Renal cortex interstitium (tissue), 11 donors: ENCODE measurements around the gene TNFAIP3. TPM values are rescaled to one million over a fixed set of nuclear protein-coding genes. Genes with fewer than 3 reads are reported as not detected.
"Not testable (repeated sequence)": the region's sequence is repeated elsewhere in the genome, so short reads cannot be mapped to it uniquely, and the experiment has no call there.

ENCODE experiments used
- DNase-seq, 11 donors: peaks; one replicate each; pipeline ENCODE4 v3.0.0-alpha.2; 2013; ENCODE audit warnings: low read depth in 9 of 11, low spot score in 4 of 11; ENCODE audit errors: extremely low read depth in 1 of 11
- polyA plus RNA-seq, 3 donors: library from polyadenylated mRNA; unstranded; fragments of 120-200 nt; gene quantifications; one replicate each; pipeline ENCODE4 v1.2.1, GENCODE V29; 2013; ENCODE audit not compliant: insufficient read length in 3 of 3

Gene TNFAIP3
- polyA plus RNA-seq, 3 donors = 7.7 to 11.3 (median 7.9) TPM

- DNase-seq = no peak
Measured at GRCh38 chr6:137839076-137839475, 28.0 kb upstream of the TNFAIP3 start.

GRCh38 chr6:137840252-137840651 is 26.8 kb upstream of the TNFAIP3 start:
- DNase-seq = no peak

- no peak for DNase-seq
Measured at GRCh38 chr6:137843211-137843610, 23.8 kb upstream of the TNFAIP3 start.

GRCh38 chr6:137844327-137844726 is 22.7 kb upstream of the TNFAIP3 start:
- not testable (repeated sequence) for DNase-seq

GRCh38 chr6:137844773-137845172 is 22.3 kb upstream of the TNFAIP3 start:
- DNase-seq = not testable (repeated sequence)

GRCh38 chr6:137845460-137845859 is 21.6 kb upstream of the TNFAIP3 start:
- DNase-seq = no peak

GRCh38 chr6:137846274-137846673 is 20.8 kb upstream of the TNFAIP3 start:
- no peak for DNase-seq

- no peak for DNase-seq
Measured at GRCh38 chr6:137846772-137847313, 20.2 kb upstream of the TNFAIP3 start.

GRCh38 chr6:137847748-137848147 is 19.3 kb upstream of the TNFAIP3 start:
- DNase-seq = no peak

GRCh38 chr6:137848672-137849071 is 18.4 kb upstream of the TNFAIP3 start:
- no peak for DNase-seq

GRCh38 chr6:137849181-137849980 is 17.7 kb upstream of the TNFAIP3 start:
- DNase-seq = no peak

- no peak for DNase-seq
Measured at GRCh38 chr6:137849981-137850714, 16.9 kb upstream of the TNFAIP3 start.

GRCh38 chr6:137850816-137851602 is 16.1 kb upstream of the TNFAIP3 start:
- no peak for DNase-seq

GRCh38 chr6:137851669-137852068 is 15.4 kb upstream of the TNFAIP3 start:
- no peak for DNase-seq

GRCh38 chr6:137852346-137852745 is 14.7 kb upstream of the TNFAIP3 start:
- DNase-seq = no peak

GRCh38 chr6:137852811-137853210 is 14.2 kb upstream of the TNFAIP3 start:
- DNase-seq = no peak

GRCh38 chr6:137853569-137854213 is 13.4 kb upstream of the TNFAIP3 start:
- no peak for DNase-seq

- no peak for DNase-seq
Measured at GRCh38 chr6:137856138-137856898, 10.7 kb upstream of the TNFAIP3 start.
